Measurements from ENCODE around the gene ACAA2.

The ACAA2 gene

DNA sequence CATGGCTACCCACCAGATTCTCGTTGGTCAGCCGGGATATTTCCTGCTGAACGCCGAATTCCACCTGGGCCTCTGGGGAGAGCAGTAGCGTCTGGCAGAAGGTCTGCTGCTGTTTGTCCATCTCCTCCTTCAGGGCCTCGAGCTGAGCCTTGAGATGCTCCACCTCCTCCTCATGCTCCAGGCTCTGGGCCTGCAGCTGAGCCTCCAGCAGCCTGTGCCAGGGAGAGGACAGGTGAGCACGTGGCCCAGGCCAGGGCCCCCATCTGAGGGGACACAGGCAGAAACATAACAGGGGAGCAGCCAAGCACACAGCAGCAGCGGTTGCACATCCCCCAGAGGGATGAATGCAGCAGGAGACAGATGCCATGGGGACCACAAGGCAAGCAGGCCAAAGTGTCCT, 40.1 kb upstream of the ACAA2 start:
- no peak overlapping the region for H3K27ac ChIP-seq (ENCODE audit: low read depth, low read length)
- peaks cover 12% of the 10 kb centered on the region for H3K4me1 ChIP-seq (ENCODE audit: control insufficient read depth, insufficient read depth, low read length, unreplicated experiment)
- H2AFZ ChIP-seq (ENCODE audit: low read length, unreplicated experiment): no peak overlapping the region
- no peaks in the 10 kb centered on the region for H3K36me3 ChIP-seq (ENCODE audit: insufficient read depth, low read length)
- H3K79me2 ChIP-seq (ENCODE audit: control insufficient read depth, insufficient read depth, low read length, unreplicated experiment): no peaks in the 10 kb centered on the region
- H3K27me3 ChIP-seq (ENCODE audit: insufficient read depth, low read length): no peaks in the 10 kb centered on the region
- H3K4me3 ChIP-seq (ENCODE audit: low read depth, low read length): no peak overlapping the region

DNA sequence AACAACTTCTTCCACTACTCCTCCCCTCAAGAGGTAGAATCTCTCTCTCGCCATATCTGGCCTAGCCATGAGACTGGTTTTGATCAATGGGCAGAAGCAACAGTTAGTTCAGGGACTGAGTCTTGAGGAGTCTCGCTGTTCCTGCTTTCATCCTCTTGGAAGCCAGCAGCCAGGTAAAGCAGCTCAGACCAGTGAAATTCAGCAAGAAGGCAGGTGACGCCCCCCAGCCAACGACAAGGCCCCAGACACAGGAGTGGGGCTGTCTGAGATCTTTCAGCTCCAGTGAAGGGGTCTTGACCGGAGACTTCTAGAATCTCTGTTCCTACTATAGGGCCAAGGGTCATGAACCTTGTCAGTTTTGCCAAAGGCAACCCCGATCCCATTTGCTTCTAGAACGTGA, 39.7 kb upstream of the ACAA2 start:
- H3K4me3 ChIP-seq (ENCODE audit: low read depth, low read length): no peak overlapping the region
- H2AFZ ChIP-seq (ENCODE audit: low read length, unreplicated experiment): no peak overlapping the region
- H3K36me3 ChIP-seq (ENCODE audit: insufficient read depth, low read length): no peaks in the 10 kb centered on the region
- H3K4me1 ChIP-seq (ENCODE audit: control insufficient read depth, insufficient read depth, low read length, unreplicated experiment): peaks cover 11% of the 10 kb centered on the region
- H3K79me2 ChIP-seq (ENCODE audit: control insufficient read depth, insufficient read depth, low read length, unreplicated experiment): no peaks in the 10 kb centered on the region
- no peaks in the 10 kb centered on the region for H3K27me3 ChIP-seq (ENCODE audit: insufficient read depth, low read length)
- no peak overlapping the region for H3K27ac ChIP-seq (ENCODE audit: low read depth, low read length)

DNA sequence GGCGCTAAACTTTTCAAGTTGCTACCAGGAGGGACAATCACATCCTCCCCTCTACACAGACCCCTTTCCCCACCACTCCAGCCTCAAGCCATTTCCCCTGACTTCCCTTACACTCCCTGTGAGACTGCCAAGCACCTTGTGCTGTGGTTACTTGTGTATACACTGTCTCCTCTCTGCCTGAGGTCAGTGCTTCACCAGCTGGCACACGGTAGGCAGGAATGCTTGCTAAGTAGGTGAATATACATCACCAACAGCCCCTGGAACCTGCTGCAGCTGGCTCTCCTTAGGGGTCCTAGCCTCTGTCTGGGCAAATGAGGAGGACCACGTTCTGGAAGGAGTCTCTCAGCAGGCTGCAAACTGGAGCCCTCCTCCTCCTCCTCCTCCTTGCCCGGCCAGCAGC, 38.3 kb upstream of the ACAA2 start:
- Histone ChIP-seq H3K27ac (ENCODE audit: low read depth, low read length) (no peak overlapping the region), H3K27me3 (ENCODE audit: insufficient read depth, low read length) (no peaks in the 10 kb centered on the region), H3K79me2 (ENCODE audit: control insufficient read depth, insufficient read depth, low read length, unreplicated experiment) (no peaks in the 10 kb centered on the region), H3K4me1 (ENCODE audit: control insufficient read depth, insufficient read depth, low read length, unreplicated experiment) (peaks cover 12% of the 10 kb centered on the region), H3K4me3 (ENCODE audit: low read depth, low read length) (no peak overlapping the region), H2AFZ (ENCODE audit: low read length, unreplicated experiment) (no peak overlapping the region), H3K36me3 (ENCODE audit: insufficient read depth, low read length) (no peaks in the 10 kb centered on the region)

- Histone ChIP-seq H2AFZ (ENCODE audit: low read length, unreplicated experiment) (no peak overlapping the region), H3K36me3 (ENCODE audit: insufficient read depth, low read length) (no peaks in the 10 kb centered on the region), H3K27me3 (ENCODE audit: insufficient read depth, low read length) (no peaks in the 10 kb centered on the region), H3K79me2 (ENCODE audit: control insufficient read depth, insufficient read depth, low read length, unreplicated experiment) (no peaks in the 10 kb centered on the region), H3K27ac (ENCODE audit: low read depth, low read length) (no peak overlapping the region), H3K4me1 (ENCODE audit: control insufficient read depth, insufficient read depth, low read length, unreplicated experiment) (peaks cover 19% of the 10 kb centered on the region), H3K4me3 (ENCODE audit: low read depth, low read length) (no peak overlapping the region)
Measured at GRCh38 chr18:49850636-49851035, 37.3 kb upstream of the ACAA2 start.

GRCh38 chr18:49849331-49850217, 36.2 kb upstream of the ACAA2 start:
- Histone ChIP-seq H3K4me3 (ENCODE audit: low read depth, low read length) (no peak overlapping the region), H3K27me3 (ENCODE audit: insufficient read depth, low read length) (no peaks in the 10 kb centered on the region), H3K79me2 (ENCODE audit: control insufficient read depth, insufficient read depth, low read length, unreplicated experiment) (no peaks in the 10 kb centered on the region), H2AFZ (ENCODE audit: low read length, unreplicated experiment) (no peak overlapping the region), H3K27ac (ENCODE audit: low read depth, low read length) (no peak overlapping the region), H3K36me3 (ENCODE audit: insufficient read depth, low read length) (no peaks in the 10 kb centered on the region), H3K4me1 (ENCODE audit: control insufficient read depth, insufficient read depth, low read length, unreplicated experiment) (peaks cover 19% of the 10 kb centered on the region)

- no peaks in the 10 kb centered on the region for H3K36me3 ChIP-seq (ENCODE audit: insufficient read depth, low read length)
- no peaks in the 10 kb centered on the region for H3K79me2 ChIP-seq (ENCODE audit: control insufficient read depth, insufficient read depth, low read length, unreplicated experiment)
- H3K27ac ChIP-seq (ENCODE audit: low read depth, low read length): no peak overlapping the region
- peaks cover 19% of the 10 kb centered on the region for H3K4me1 ChIP-seq (ENCODE audit: control insufficient read depth, insufficient read depth, low read length, unreplicated experiment)
- H3K27me3 ChIP-seq (ENCODE audit: insufficient read depth, low read length): no peaks in the 10 kb centered on the region
- H2AFZ ChIP-seq (ENCODE audit: low read length, unreplicated experiment): no peak overlapping the region
- no peak overlapping the region for H3K4me3 ChIP-seq (ENCODE audit: low read depth, low read length)
Measured at GRCh38 chr18:49848115-49848514, 34.8 kb upstream of the ACAA2 start.

GRCh38 chr18:49847524-49847923, 34.2 kb upstream of the ACAA2 start:
- H3K27ac ChIP-seq (ENCODE audit: low read depth, low read length): no peak overlapping the region
- H3K36me3 ChIP-seq (ENCODE audit: insufficient read depth, low read length): no peaks in the 10 kb centered on the region
- H3K79me2 ChIP-seq (ENCODE audit: control insufficient read depth, insufficient read depth, low read length, unreplicated experiment): no peaks in the 10 kb centered on the region
- no peak overlapping the region for H3K4me3 ChIP-seq (ENCODE audit: low read depth, low read length)
- H2AFZ ChIP-seq (ENCODE audit: low read length, unreplicated experiment): no peak overlapping the region
- peaks cover 19% of the 10 kb centered on the region for H3K4me1 ChIP-seq (ENCODE audit: control insufficient read depth, insufficient read depth, low read length, unreplicated experiment)
- no peaks in the 10 kb centered on the region for H3K27me3 ChIP-seq (ENCODE audit: insufficient read depth, low read length)

DNA sequence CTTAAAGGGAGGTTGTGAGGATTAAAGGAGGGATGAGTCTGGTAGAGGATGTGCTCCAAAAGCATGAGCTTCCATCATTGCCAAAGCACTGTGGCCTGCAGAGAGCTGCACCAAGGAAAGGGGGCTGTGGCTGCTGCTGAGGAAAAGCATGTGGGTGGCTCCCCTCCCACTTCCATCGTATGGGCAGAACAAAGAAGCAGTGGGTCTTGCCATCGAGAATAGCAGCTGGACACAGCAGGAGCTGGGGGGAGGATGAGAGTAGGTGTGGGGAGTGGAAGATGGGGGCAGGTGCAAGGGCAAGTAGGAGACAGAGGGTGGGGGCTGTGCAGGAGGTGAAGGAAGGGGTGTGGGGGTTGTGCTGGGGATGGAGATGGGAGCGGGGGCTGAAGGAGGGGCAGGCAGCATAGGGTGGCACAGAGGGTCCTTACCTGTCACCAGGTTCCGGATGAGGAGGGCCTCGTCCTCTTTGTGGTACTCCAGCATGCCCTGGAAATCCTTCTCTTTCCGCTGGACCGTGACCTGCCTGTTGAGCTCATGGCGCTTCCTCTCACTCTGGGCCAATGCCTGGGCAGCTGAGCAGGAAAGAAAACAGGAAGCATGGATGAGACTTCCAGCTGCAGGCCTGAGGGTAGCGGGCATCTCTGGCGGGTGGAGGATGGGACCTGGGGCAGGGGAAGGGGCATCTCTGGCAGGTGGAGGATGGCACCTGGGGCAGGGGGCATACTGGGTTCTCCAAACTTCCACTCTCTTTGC, 33.6 kb upstream of the ACAA2 start:
- Histone ChIP-seq H3K27me3 (ENCODE audit: insufficient read depth, low read length) (no peaks in the 10 kb centered on the region), H3K79me2 (ENCODE audit: control insufficient read depth, insufficient read depth, low read length, unreplicated experiment) (no peaks in the 10 kb centered on the region), H3K4me1 (ENCODE audit: control insufficient read depth, insufficient read depth, low read length, unreplicated experiment) (peaks cover 19% of the 10 kb centered on the region), H3K27ac (ENCODE audit: low read depth, low read length) (no peak overlapping the region), H3K36me3 (ENCODE audit: insufficient read depth, low read length) (no peaks in the 10 kb centered on the region), H2AFZ (ENCODE audit: low read length, unreplicated experiment) (no peak overlapping the region), H3K4me3 (ENCODE audit: low read depth, low read length) (no peak overlapping the region)

- Histone ChIP-seq H3K27me3 (ENCODE audit: insufficient read depth, low read length) (no peaks in the 10 kb centered on the region), H3K79me2 (ENCODE audit: control insufficient read depth, insufficient read depth, low read length, unreplicated experiment) (no peaks in the 10 kb centered on the region), H3K36me3 (ENCODE audit: insufficient read depth, low read length) (no peaks in the 10 kb centered on the region), H3K4me3 (ENCODE audit: low read depth, low read length) (no peak overlapping the region), H3K27ac (ENCODE audit: low read depth, low read length) (no peak overlapping the region), H2AFZ (ENCODE audit: low read length, unreplicated experiment) (no peak overlapping the region), H3K4me1 (ENCODE audit: control insufficient read depth, insufficient read depth, low read length, unreplicated experiment) (peaks cover 19% of the 10 kb centered on the region)
Measured at GRCh38 chr18:49846361-49846662, 33.0 kb upstream of the ACAA2 start.

DNA sequence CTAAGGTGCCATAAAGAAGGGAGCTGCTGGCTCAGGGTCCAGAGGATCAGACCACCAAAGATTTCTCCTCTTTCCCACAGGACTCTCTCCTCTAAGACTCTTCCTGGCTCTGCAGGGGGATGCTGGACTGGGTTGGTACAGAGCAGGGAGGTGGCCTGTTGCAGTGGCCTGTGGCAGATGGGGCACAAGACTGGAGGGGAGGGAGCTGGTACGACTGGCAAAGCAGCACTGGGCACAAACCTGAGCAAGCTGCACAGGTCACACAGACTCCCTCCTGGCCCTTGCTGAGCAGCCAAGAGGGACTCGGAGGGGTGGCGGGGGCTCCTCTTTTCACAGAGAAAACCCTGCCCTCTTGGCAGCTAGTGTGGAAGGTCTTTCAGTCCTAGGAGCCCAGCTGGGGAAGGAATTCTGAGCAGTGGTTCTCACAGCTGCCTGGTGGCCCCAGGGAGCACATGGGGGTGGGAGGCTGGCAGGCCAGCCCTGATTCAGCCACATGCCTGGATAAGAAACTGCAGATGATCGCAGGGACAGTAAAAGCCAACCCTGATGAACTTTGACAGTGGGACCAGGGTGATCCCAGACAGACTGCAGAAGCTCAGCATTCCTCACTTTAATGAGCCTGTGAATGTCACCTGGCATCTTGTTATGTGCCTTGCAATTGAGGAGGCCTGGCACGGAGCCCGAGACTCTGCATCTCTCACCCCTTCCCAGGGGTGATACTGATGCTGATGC, 32.5 kb upstream of the ACAA2 start:
- no peaks in the 10 kb centered on the region for H3K27me3 ChIP-seq (ENCODE audit: insufficient read depth, low read length)
- no peaks in the 10 kb centered on the region for H3K36me3 ChIP-seq (ENCODE audit: insufficient read depth, low read length)
- H3K4me1 ChIP-seq (ENCODE audit: control insufficient read depth, insufficient read depth, low read length, unreplicated experiment): peaks cover 19% of the 10 kb centered on the region
- H3K79me2 ChIP-seq (ENCODE audit: control insufficient read depth, insufficient read depth, low read length, unreplicated experiment): no peaks in the 10 kb centered on the region
- H3K27ac ChIP-seq (ENCODE audit: low read depth, low read length): no peak overlapping the region
- no peak overlapping the region for H2AFZ ChIP-seq (ENCODE audit: low read length, unreplicated experiment)
- no peak overlapping the region for H3K4me3 ChIP-seq (ENCODE audit: low read depth, low read length)

Data from ACC112 (cell line).